Measurements from ENCODE around the gene RSPRY1. TPM values are rescaled to one million over a fixed set of nuclear protein-coding genes. Genes with fewer than 3 reads are reported as not detected.

Gene RSPRY1
- total RNA-seq, 1 experiment from 2014 or later = 24.9 TPM

GRCh38 chr16:57285379-57285778 is 99.2 kb downstream of the RSPRY1 start:
- Histone ChIP-seq H3K36me3 (ENCODE audit: control insufficient read depth in 1 of 2, insufficient read depth in 2 of 2, low read length in 2 of 2) (no peaks in the 10 kb centered on the region), H3K9me3 (ENCODE audit: control insufficient read depth in 1 of 2, insufficient read depth in 1 of 2, low read depth in 1 of 2, low read length in 2 of 2) (no peaks in the 10 kb centered on the region), H3K4me2 (ENCODE audit: low read length) (peak overlapping the region; percentile 97), H3K9ac (ENCODE audit: low read length) (peak overlapping the region; percentile 63; the same call in 1 of the 2 replicates), H3K4me3 (replicated peaks in 1 of 2; ENCODE audit: low read depth in 1 of 2, low read length in 2 of 2) (peak overlapping the region; percentile 70 to 76), H2AFZ (ENCODE audit: low read depth, low read length, poor library complexity, severe bottlenecking) (peak overlapping the region; percentile 42), H3K27me3 (ENCODE audit: insufficient read depth, low read length) (no peaks in the 10 kb centered on the region), H4K20me1 (ENCODE audit: insufficient read depth) (no peaks in the 10 kb centered on the region), H3K27ac (ENCODE audit: low read depth, low read length) (no peak overlapping the region), H3K79me2 (ENCODE audit: insufficient read depth, low read length) (no peaks in the 10 kb centered on the region), H3K4me1 (ENCODE audit: control insufficient read depth in 1 of 2, insufficient read depth in 2 of 2, low read length in 2 of 2) (peaks cover 20 to 22% of the 10 kb centered on the region in 2 experiments; a peak in 3 of 4 replicates), H3K9me2 (ENCODE audit: insufficient read depth) (no peaks in the 10 kb centered on the region)
- intact Hi-C loops (cut with micrococcal nuclease) = no loop called here
- BruUV-seq (replicated peaks) = no TSS peak
- no peak for ATAC-seq
- POLR2A ChIA-PET = no interaction called here
- no peak for TF ChIP-seq SIN3A (IDR thresholded peaks at IDR 0.05; ENCODE audit: low read depth)
- no peak for TF ChIP-seq EZH2 (IDR thresholded peaks at IDR 0.05)
- no peak for TF ChIP-seq JUND (IDR thresholded peaks at IDR 0.05)
- no peak for TF ChIP-seq TCF7L2 (IDR thresholded peaks at IDR 0.05; ENCODE audit: borderline replicate concordance, extremely low read depth, insufficient read depth, insufficient read length)
- no peak for TF ChIP-seq SP1 (IDR thresholded peaks at IDR 0.05; ENCODE audit: low read depth)
- CTCF ChIA-PET = no interaction called here
- RAD21 ChIA-PET (ENCODE audit: low non-redundant PET in 1 of 2, low total read pairs in 2 of 2, uncharacterized antibody in 2 of 2, unreplicated experiment in 2 of 2) = no interaction called here
- no peak for DNase-seq (ENCODE audit: low read depth, low spot score)

GRCh38 chr16:57289391-57290257 is 103.5 kb downstream of the RSPRY1 start:
- no peak for ATAC-seq
- TF ChIP-seq FOSL1 (IDR thresholded peaks at IDR 0.05; ENCODE audit: low read depth) = no peak
- TF ChIP-seq MAX (IDR thresholded peaks at IDR 0.05) = no peak
- TF ChIP-seq POLR2AphosphoS5 (IDR thresholded peaks at IDR 0.05; ENCODE audit: low read depth, low read length) = no peak
- TF ChIP-seq TCF7L2 (IDR thresholded peaks at IDR 0.05; ENCODE audit: borderline replicate concordance, extremely low read depth, insufficient read depth, insufficient read length) = no peak
- TF ChIP-seq EGR1 (IDR thresholded peaks at IDR 0.05; ENCODE audit: low read depth) = no peak
- no peak for TF ChIP-seq SP1 (IDR thresholded peaks at IDR 0.05; ENCODE audit: low read depth)
- no peak for TF ChIP-seq ELF1 (IDR thresholded peaks at IDR 0.05; ENCODE audit: borderline replicate concordance, low read depth)
- no peak for TF ChIP-seq EZH2phosphoT487 (IDR thresholded peaks at IDR 0.05; ENCODE audit: borderline replicate concordance)
- TF ChIP-seq REST (IDR thresholded peaks at IDR 0.05; ENCODE audit: low read depth) = no peak
- TF ChIP-seq ZNF274 (IDR thresholded peaks at IDR 0.05; ENCODE audit: low read depth, low read length) = no peak
- no peak for TF ChIP-seq YY1 (IDR thresholded peaks at IDR 0.05; ENCODE audit: extremely low read depth, insufficient replicate concordance, low read depth, low read length)
- no peak for TF ChIP-seq ATF3 (IDR thresholded peaks at IDR 0.05)

More at GRCh38 chr16:57289391-57290257, 103.5 kb downstream of the RSPRY1 start:
- DNase-seq (ENCODE audit: low read depth, low spot score) = no peak
- H2AFZ ChIP-seq (ENCODE audit: low read depth, low read length, poor library complexity, severe bottlenecking) = no peak overlapping the region
- ChIA-PET CTCF (interaction anchor here (1.0 kb wide), 1 partner anchor 10 kb away, joined by 3 read pairs; no protein-coding TSS in a partner anchor), POLR2A (no interaction called here), RAD21 (ENCODE audit: low non-redundant PET in 1 of 2, low total read pairs in 2 of 2, uncharacterized antibody in 2 of 2, unreplicated experiment in 2 of 2) (no interaction called here)
- H3K4me2 ChIP-seq (ENCODE audit: low read length) = no peak overlapping the region
- no peaks in the 10 kb centered on the region for H4K20me1 ChIP-seq (ENCODE audit: insufficient read depth)
- intact Hi-C loops (cut with micrococcal nuclease) = loop anchor here (10.0 kb wide), 1 partner anchor 105 kb away; the partner anchor contains the start of genes PSME3IP1 and RSPRY1
- no peak overlapping the region for H3K4me3 ChIP-seq (replicated peaks in 1 of 2; ENCODE audit: low read depth in 1 of 2, low read length in 2 of 2)
- H3K4me1 ChIP-seq (ENCODE audit: control insufficient read depth in 1 of 2, insufficient read depth in 2 of 2, low read length in 2 of 2) = peaks cover 4 to 5% of the 10 kb centered on the region in 2 experiments; a peak in 2 of 4 replicates
- H3K79me2 ChIP-seq (ENCODE audit: insufficient read depth, low read length) = no peaks in the 10 kb centered on the region
- H3K9ac ChIP-seq (ENCODE audit: low read length) = no peak overlapping the region
- no peaks in the 10 kb centered on the region for H3K36me3 ChIP-seq (ENCODE audit: control insufficient read depth in 1 of 2, insufficient read depth in 2 of 2, low read length in 2 of 2)
- no peaks in the 10 kb centered on the region for H3K27me3 ChIP-seq (ENCODE audit: insufficient read depth, low read length)
- no peaks in the 10 kb centered on the region for H3K9me2 ChIP-seq (ENCODE audit: insufficient read depth)
- no peak overlapping the region for H3K27ac ChIP-seq (ENCODE audit: low read depth, low read length)
- no peaks in the 10 kb centered on the region for H3K9me3 ChIP-seq (ENCODE audit: control insufficient read depth in 1 of 2, insufficient read depth in 1 of 2, low read depth in 1 of 2, low read length in 2 of 2)
- BruUV-seq (replicated peaks) = no TSS peak

Data from HCT116 (cell line).